A549 (cell line): ENCODE results near the gene ZNF865.

Experiments
- CEBPB ChIP-seq, 2 experiments: fragments of >200 bp in 1 of 2; sonication (Bioruptor Twin) in 1 of 2; formaldehyde crosslinking in 1 of 2; IDR thresholded peaks; 2 replicates each; pipeline ENCODE4 v1.6.1; 2012 to 2016
- CTCF ChIP-seq: fragments of >200 bp; sonication (Bioruptor Twin); formaldehyde crosslinking; IDR thresholded peaks from 3 replicates; pipeline ENCODE4 v1.5.1; 2016
- ESRRA ChIP-seq: fragments of 150-350 bp; IDR thresholded peaks from 2 replicates; pipeline ENCODE4 v1.6.1; 2014; ENCODE audit warnings: mild to moderate bottlenecking, low read length, borderline replicate concordance
- HDAC2 ChIP-seq: fragments of 200-600 bp; sonication (generic); IDR thresholded peaks from 2 replicates; pipeline ENCODE4 v1.6.1; 2016
- JUNB ChIP-seq: fragments of >200 bp; sonication (Bioruptor Twin); formaldehyde crosslinking; IDR thresholded peaks from 2 replicates; pipeline ENCODE4 v1.6.1; 2016
- KDM1A ChIP-seq: fragments of 200-600 bp; sonication (generic); IDR thresholded peaks from 2 replicates; pipeline ENCODE4 v1.6.1; 2016; ENCODE audit warnings: low read depth, mild to moderate bottlenecking
- MAFK ChIP-seq: fragments of 450-650 bp; IDR thresholded peaks from 2 replicates; pipeline ENCODE4 v1.6.1; 2014; ENCODE audit not compliant: partially characterized antibody
- PHF8 ChIP-seq: fragments of 200-600 bp; sonication (generic); IDR thresholded peaks from 2 replicates; pipeline ENCODE4 v1.6.1; 2016; ENCODE audit warnings: low read depth, mild to moderate bottlenecking, antibody characterized with exemption, moderate library complexity, borderline replicate concordance
- POLR2A ChIP-seq: IDR thresholded peaks from 2 replicates; pipeline ENCODE4 v1.6.1; 2012; ENCODE audit warnings: mild to moderate bottlenecking, low read length
- POLR2AphosphoS2 ChIP-seq: conservative IDR thresholded peaks from 2 replicates; pipeline ENCODE4 v1.6.1; 2012; ENCODE audit warnings: low read length, improper control_type of control experiment, inconsistent platforms
- RAD21 ChIP-seq, 2 experiments: fragments of >200 bp in 1 of 2; sonication (Bioruptor Twin) in 1 of 2; formaldehyde crosslinking in 1 of 2; IDR thresholded peaks in 1 of 2; conservative IDR thresholded peaks in 1 of 2; 2 replicates in 1 of 2; 3 replicates in 1 of 2; pipeline ENCODE4 v1.6.1; 2012 to 2018; ENCODE audit warnings: inconsistent platforms in 1 of 2

GRCh38 chr19:55602104-55603001 is 3.1 kb upstream of the ZNF865 start:
- TF ChIP-seq PHF8 (no peak), POLR2A (no peak), JUNB (no peak), CTCF (no peak), POLR2AphosphoS2 (no peak), CEBPB (IDR thresholded peaks at IDR 0.05) (no peak), ESRRA (no peak), KDM1A (no peak), HDAC2 (no peak), MAFK (no peak), RAD21 (conservative IDR thresholded peaks at IDR 0.05 in 1 of 2, IDR thresholded peaks at IDR 0.05 in 1 of 2) (no peak)
